GM12878 (cell line): ENCODE data around the gene ZSCAN4. TPM values are rescaled to one million over a fixed set of nuclear protein-coding genes. Genes with fewer than 3 reads are reported as not detected.

Experiments used
- ATAC-seq: fragments of 200-7000 bp; cut with Tn5 transposase; 3 replicates; pipeline ENCODE4 v1.9.1; 2020; ENCODE audit warnings: mild to moderate bottlenecking, moderate library complexity
- BruUV-seq: library from RNA; stranded (reverse); fragments of 400-500 nt; replicated peaks from 2 replicates; lab custom pipeline; 2021; lab: Mats Ljungman, UMichigan
- CTCF ChIA-PET: fragments of 300-600 bp; sonication (Branson Sonifier 250); formaldehyde crosslinking; extraction: SDS; loops from one replicate; lab custom pipeline; 2021; ENCODE audit warnings: inconsistent platforms; lab: Yijun Ruan, JAX
- POLR2A ChIA-PET: fragments of 350-600 bp; formaldehyde crosslinking; extraction: SDS; loops from one replicate; lab custom pipeline; 2021; ENCODE audit warnings: inconsistent platforms; lab: Charles Lee
- RAD21 ChIA-PET: fragments of 300-600 bp; sonication (Branson Sonifier 250); formaldehyde crosslinking; loops from one replicate; lab custom pipeline; 2023; ENCODE audit warnings: antibody characterized with exemption; ENCODE audit not compliant: unreplicated experiment; lab: Charles Lee
- SMC1A ChIA-PET: fragments of 300-600 bp; sonication (Branson Sonifier 250); formaldehyde crosslinking; loops from one replicate; lab custom pipeline; 2023; ENCODE audit not compliant: unreplicated experiment, uncharacterized antibody; lab: Charles Lee
- DNase-seq: peaks from one replicate; pipeline ENCODE4 v3.0.0-alpha.2; 2011; ENCODE audit warnings: low read depth, low spot score
- FAIRE-seq: peaks from 3 replicates; lab custom pipeline; 2011; peaks lifted over from hg19 to GRCh38; lab: Jason Lieb, UNC
- H2AFZ ChIP-seq: 2 replicates; pipeline ENCODE4 v1.6.0; 2011; ENCODE audit warnings: low read depth, low read length, control low read depth; ENCODE audit not compliant: control insufficient read depth
- H3K27ac ChIP-seq: 2 replicates; pipeline ENCODE4 v1.5.1; 2011; ENCODE audit warnings: control low read depth; ENCODE audit not compliant: control insufficient read depth, insufficient read depth
- H3K27me3 ChIP-seq, 2 experiments: replicated peaks in 1 of 2; 2 replicates each; pipeline versions ENCODE4 v1.6.0 to v1.6.1; 2011; ENCODE audit warnings: low read length in 1 of 2; ENCODE audit not compliant: control insufficient read depth in 2 of 2, insufficient read depth in 2 of 2
- H3K36me3 ChIP-seq, 2 experiments: 2 replicates each; pipeline ENCODE4 v1.5.1; 2011; ENCODE audit warnings: low read length in 1 of 2; ENCODE audit not compliant: control insufficient read depth in 2 of 2, insufficient read depth in 2 of 2
- H3K4me1 ChIP-seq: 2 replicates; pipeline ENCODE4 v1.6.1; 2011; ENCODE audit warnings: mild to moderate bottlenecking, low read length, moderate library complexity, mixed read lengths; ENCODE audit not compliant: control insufficient read depth, insufficient read depth
- H3K4me2 ChIP-seq: 2 replicates; pipeline ENCODE4 v1.6.0; 2011; ENCODE audit warnings: control low read depth; ENCODE audit not compliant: control insufficient read depth, insufficient read depth
- H3K4me3 ChIP-seq: fragments of 200-600 bp; sonication (generic); 2 replicates; pipeline ENCODE4 v1.5.1; 2016
- H3K79me2 ChIP-seq: 2 replicates; pipeline ENCODE4 v1.6.0; 2011; ENCODE audit warnings: low read length; ENCODE audit not compliant: control insufficient read depth, insufficient read depth
- H3K9ac ChIP-seq: 2 replicates; pipeline ENCODE4 v1.8.0; 2011; ENCODE audit warnings: low read length, control low read depth, mixed read lengths; ENCODE audit not compliant: control insufficient read depth, insufficient read depth
- H3K9me3 ChIP-seq: replicated peaks from 3 replicates; pipeline ENCODE4 v1.5.1; 2011; ENCODE audit warnings: mild to moderate bottlenecking, low read length; ENCODE audit not compliant: control insufficient read depth, insufficient read depth
- H4K20me1 ChIP-seq: 2 replicates; pipeline ENCODE4 v1.6.0; 2011; ENCODE audit not compliant: control insufficient read depth, insufficient read depth
- BACH1 ChIP-seq: fragments of 450-650 bp; IDR thresholded peaks from 2 replicates; pipeline ENCODE4 v1.6.1; 2017; ENCODE audit warnings: mild to moderate bottlenecking, borderline replicate concordance
- CREM ChIP-seq: IDR thresholded peaks from 2 replicates; pipeline ENCODE4 v1.6.1; 2014; ENCODE audit warnings: antibody characterized with exemption, low read depth
- HCFC1 ChIP-seq: fragments of 150-350 bp; IDR thresholded peaks from 2 replicates; pipeline ENCODE4 v1.6.1; 2014; ENCODE audit warnings: low read length
- IRF4 ChIP-seq: IDR thresholded peaks from 2 replicates; pipeline ENCODE4 v1.6.1; 2011; ENCODE audit warnings: low read depth, low read length
- MTA3 ChIP-seq: IDR thresholded peaks from 2 replicates; pipeline ENCODE4 v1.6.1; 2012; ENCODE audit warnings: low read length, inconsistent platforms, borderline replicate concordance
- MXI1 ChIP-seq: fragments of 150-350 bp; IDR thresholded peaks from 2 replicates; pipeline ENCODE4 v1.6.1; 2011; ENCODE audit warnings: low read depth, mild to moderate bottlenecking, inconsistent platforms, low read length, improper control_type of control experiment
- NBN ChIP-seq: fragments of 450-650 bp; IDR thresholded peaks from 2 replicates; pipeline ENCODE4 v1.6.1; 2016
- SIX5 ChIP-seq: IDR thresholded peaks from 2 replicates; pipeline ENCODE4 v1.6.1; 2011; ENCODE audit warnings: mild to moderate bottlenecking, low read depth, low read length, moderate library complexity; ENCODE audit not compliant: severe bottlenecking
- SRF ChIP-seq, 2 experiments: IDR thresholded peaks; 2 replicates each; pipeline ENCODE4 v1.6.1; 2011; ENCODE audit warnings: low read depth in 2 of 2, low read length in 2 of 2, mild to moderate bottlenecking in 1 of 2, moderate library complexity in 1 of 2
- SUPT20H ChIP-seq: IDR thresholded peaks from 2 replicates; pipeline ENCODE4 v1.6.1; 2011; ENCODE audit warnings: low read depth, mild to moderate bottlenecking, low read length, moderate library complexity, borderline replicate concordance; ENCODE audit not compliant: control insufficient read depth
- SUZ12 ChIP-seq: fragments of 200-600 bp; sonication (generic); IDR thresholded peaks from one replicate; pipeline ENCODE4 v1.6.1; 2018; ENCODE audit warnings: antibody characterized with exemption, mild to moderate bottlenecking; ENCODE audit not compliant: unreplicated experiment
- WRNIP1 ChIP-seq: IDR thresholded peaks from 2 replicates; pipeline ENCODE4 v1.6.1; 2011; ENCODE audit warnings: low read depth, low read length, improper control_type of control experiment, borderline replicate concordance
- ZSCAN29 ChIP-seq: fragments of 450-650 bp; IDR thresholded peaks from 2 replicates; pipeline ENCODE4 v1.6.1; 2017; ENCODE audit warnings: mild to moderate bottlenecking, moderate library complexity
- WGBS: methylation state at CpG from one replicate; pipeline ENCODE4 v1.1.6; 2016; ENCODE audit warnings: low lambda C conversion rate; ENCODE audit not compliant: insufficient replicate concordance, insufficient coverage; ENCODE audit errors: missing lambda C conversion rate; 5-methylcytosine and 5-hydroxymethylcytosine counted together
- in situ Hi-C: fragments of 300-500 bp; cut with MboI; formaldehyde crosslinking; loops from 9 replicates; pipeline ENCODE4 v1.14.3; 2018; ENCODE audit warnings: mixed read lengths
- intact Hi-C: fragments of 100-400 bp; cut with micrococcal nuclease; formaldehyde crosslinking; loops from one replicate; pipeline ENCODE4 v1.14.2; 2022; ENCODE audit not compliant: unreplicated experiment
- polyA plus RNA-seq, 11 experiments: library from polyadenylated mRNA; depleted of rRNA in 4 of 11; unstranded in 6 of 11; stranded (reverse) in 5 of 11; fragments of >200 nt; fragmentation: Nextera tagmentation in 4 of 11; fragmentation: Illumina TruSeq in 1 of 11; extraction: Ambion mirVana in 4 of 11; extraction: Trizol in 1 of 11; gene quantifications; 1 replicate in 1 of 11; 2 replicates in 10 of 11; pipeline versions ENCODE4 v1.2.1 to v1.2.3, GENCODE V29; 2011 to 2016; ENCODE audit warnings: inconsistent platforms in 2 of 11, missing spikeins in 2 of 11, low read depth in 1 of 11
- total RNA-seq, 4 experiments: library from RNA; depleted of rRNA in 3 of 4; stranded (reverse); fragments of >200 nt in 3 of 4; fragmentation: Illumina TruSeq in 1 of 4; extraction: Trizol in 1 of 4; gene quantifications; 2 replicates each; pipeline versions ENCODE4 v1.2.1 to v1.2.3, GENCODE V29; 2013 to 2021
- TF ChIP-seq, protein P1 (sequence below): IDR thresholded peaks from 2 replicates; pipeline ENCODE4 v1.6.1; 2012; ENCODE audit warnings: improper control_type of control experiment, low read depth, low read length; ENCODE audit not compliant: insufficient replicate concordance
- TF ChIP-seq, protein P2 (sequence below): fragments of 450-650 bp; IDR thresholded peaks from 2 replicates; pipeline ENCODE4 v1.6.1; 2017; ENCODE audit warnings: mild to moderate bottlenecking
- TF ChIP-seq, protein P3 (sequence below): fragments of 450-650 bp; IDR thresholded peaks from 2 replicates; pipeline ENCODE4 v1.6.1; 2018; ENCODE audit warnings: mild to moderate bottlenecking, low read depth, moderate library complexity; ENCODE audit not compliant: partially characterized antibody

The ZSCAN4 gene
- total and polyA plus RNA-seq, 10 of the 15 experiments (the other 5 are each of a cell fraction or from before 2014, with no cell fraction given) = 0.04 to 0.10 (median 0.06) TPM; not detected in 7

DNA sequence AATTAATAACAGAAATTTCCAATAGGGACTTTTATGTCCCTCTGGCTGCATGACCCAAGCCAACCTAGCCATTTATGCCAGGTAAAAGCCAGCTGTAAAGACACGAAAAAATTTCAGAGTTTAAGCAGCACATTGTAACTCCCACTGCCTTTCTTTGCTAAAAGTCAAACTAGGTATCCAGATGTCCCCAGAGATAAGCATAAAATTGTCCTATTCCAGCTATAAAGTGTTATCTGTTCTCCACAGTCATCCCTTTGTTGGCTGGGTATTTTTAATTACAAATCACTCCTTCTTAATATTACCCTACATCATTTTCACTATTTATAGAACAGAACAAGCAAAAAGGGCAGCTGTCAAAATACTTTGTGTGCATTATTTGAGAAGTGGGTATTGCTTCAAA is 43.5 kb downstream of the ZSCAN4 start:
- H3K4me2 ChIP-seq = no peak overlapping the region
- intact Hi-C loops (no loop called here), in situ Hi-C loops (no loop called here)
- H3K9me3 ChIP-seq = peaks cover 6% of the 10 kb centered on the region; the same call in 2 of the 3 replicates
- ChIA-PET CTCF (interaction anchor here (1.0 kb wide), 1 partner anchor 17 kb away, joined by 3 read pairs; no protein-coding TSS in a partner anchor), SMC1A (no interaction called here), POLR2A (no interaction called here), RAD21 (no interaction called here)
- no peak overlapping the region for H3K27ac ChIP-seq
- BruUV-seq = no TSS peak
- no peak for ATAC-seq
- WGBS = 0% methylated on average over 1 of the region's 1 CpG
- TF ChIP-seq HCFC1 (no peak), BACH1 (no peak), MXI1 (no peak), SRF (IDR thresholded peaks at IDR 0.05; ENCODE audit: low read depth in 2 of 2, low read length in 2 of 2) (no peak), WRNIP1 (no peak), SUZ12 (no peak), ZSCAN29 (no peak), CREM (no peak), SUPT20H (no peak), IRF4 (no peak), MTA3 (no peak), NBN (no peak), SIX5 (no peak)
- TF ChIP-seq, protein P1, sequence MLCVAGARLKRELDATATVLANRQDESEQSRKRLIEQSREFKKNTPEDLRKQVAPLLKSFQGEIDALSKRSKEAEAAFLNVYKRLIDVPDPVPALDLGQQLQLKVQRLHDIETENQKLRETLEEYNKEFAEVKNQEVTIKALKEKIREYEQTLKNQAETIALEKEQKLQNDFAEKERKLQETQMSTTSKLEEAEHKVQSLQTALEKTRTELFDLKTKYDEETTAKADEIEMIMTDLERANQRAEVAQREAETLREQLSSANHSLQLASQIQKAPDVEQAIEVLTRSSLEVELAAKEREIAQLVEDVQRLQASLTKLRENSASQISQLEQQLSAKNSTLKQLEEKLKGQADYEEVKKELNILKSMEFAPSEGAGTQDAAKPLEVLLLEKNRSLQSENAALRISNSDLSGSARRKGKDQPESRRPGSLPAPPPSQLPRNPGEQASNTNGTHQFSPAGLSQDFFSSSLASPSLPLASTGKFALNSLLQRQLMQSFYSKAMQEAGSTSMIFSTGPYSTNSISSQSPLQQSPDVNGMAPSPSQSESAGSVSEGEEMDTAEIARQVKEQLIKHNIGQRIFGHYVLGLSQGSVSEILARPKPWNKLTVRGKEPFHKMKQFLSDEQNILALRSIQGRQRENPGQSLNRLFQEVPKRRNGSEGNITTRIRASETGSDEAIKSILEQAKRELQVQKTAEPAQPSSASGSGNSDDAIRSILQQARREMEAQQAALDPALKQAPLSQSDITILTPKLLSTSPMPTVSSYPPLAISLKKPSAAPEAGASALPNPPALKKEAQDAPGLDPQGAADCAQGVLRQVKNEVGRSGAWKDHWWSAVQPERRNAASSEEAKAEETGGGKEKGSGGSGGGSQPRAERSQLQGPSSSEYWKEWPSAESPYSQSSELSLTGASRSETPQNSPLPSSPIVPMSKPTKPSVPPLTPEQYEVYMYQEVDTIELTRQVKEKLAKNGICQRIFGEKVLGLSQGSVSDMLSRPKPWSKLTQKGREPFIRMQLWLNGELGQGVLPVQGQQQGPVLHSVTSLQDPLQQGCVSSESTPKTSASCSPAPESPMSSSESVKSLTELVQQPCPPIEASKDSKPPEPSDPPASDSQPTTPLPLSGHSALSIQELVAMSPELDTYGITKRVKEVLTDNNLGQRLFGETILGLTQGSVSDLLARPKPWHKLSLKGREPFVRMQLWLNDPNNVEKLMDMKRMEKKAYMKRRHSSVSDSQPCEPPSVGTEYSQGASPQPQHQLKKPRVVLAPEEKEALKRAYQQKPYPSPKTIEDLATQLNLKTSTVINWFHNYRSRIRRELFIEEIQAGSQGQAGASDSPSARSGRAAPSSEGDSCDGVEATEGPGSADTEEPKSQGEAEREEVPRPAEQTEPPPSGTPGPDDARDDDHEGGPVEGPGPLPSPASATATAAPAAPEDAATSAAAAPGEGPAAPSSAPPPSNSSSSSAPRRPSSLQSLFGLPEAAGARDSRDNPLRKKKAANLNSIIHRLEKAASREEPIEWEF = no peak
- TF ChIP-seq, protein P2, sequence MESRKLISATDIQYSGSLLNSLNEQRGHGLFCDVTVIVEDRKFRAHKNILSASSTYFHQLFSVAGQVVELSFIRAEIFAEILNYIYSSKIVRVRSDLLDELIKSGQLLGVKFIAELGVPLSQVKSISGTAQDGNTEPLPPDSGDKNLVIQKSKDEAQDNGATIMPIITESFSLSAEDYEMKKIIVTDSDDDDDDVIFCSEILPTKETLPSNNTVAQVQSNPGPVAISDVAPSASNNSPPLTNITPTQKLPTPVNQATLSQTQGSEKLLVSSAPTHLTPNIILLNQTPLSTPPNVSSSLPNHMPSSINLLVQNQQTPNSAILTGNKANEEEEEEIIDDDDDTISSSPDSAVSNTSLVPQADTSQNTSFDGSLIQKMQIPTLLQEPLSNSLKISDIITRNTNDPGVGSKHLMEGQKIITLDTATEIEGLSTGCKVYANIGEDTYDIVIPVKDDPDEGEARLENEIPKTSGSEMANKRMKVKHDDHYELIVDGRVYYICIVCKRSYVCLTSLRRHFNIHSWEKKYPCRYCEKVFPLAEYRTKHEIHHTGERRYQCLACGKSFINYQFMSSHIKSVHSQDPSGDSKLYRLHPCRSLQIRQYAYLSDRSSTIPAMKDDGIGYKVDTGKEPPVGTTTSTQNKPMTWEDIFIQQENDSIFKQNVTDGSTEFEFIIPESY = no peak
- TF ChIP-seq, protein P3, sequence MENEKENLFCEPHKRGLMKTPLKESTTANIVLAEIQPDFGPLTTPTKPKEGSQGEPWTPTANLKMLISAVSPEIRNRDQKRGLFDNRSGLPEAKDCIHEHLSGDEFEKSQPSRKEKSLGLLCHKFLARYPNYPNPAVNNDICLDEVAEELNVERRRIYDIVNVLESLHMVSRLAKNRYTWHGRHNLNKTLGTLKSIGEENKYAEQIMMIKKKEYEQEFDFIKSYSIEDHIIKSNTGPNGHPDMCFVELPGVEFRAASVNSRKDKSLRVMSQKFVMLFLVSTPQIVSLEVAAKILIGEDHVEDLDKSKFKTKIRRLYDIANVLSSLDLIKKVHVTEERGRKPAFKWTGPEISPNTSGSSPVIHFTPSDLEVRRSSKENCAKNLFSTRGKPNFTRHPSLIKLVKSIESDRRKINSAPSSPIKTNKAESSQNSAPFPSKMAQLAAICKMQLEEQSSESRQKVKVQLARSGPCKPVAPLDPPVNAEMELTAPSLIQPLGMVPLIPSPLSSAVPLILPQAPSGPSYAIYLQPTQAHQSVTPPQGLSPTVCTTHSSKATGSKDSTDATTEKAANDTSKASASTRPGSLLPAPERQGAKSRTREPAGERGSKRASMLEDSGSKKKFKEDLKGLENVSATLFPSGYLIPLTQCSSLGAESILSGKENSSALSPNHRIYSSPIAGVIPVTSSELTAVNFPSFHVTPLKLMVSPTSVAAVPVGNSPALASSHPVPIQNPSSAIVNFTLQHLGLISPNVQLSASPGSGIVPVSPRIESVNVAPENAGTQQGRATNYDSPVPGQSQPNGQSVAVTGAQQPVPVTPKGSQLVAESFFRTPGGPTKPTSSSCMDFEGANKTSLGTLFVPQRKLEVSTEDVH = no peak
- H3K4me3 ChIP-seq = no peak overlapping the region
- H3K36me3 ChIP-seq = no peaks in the 10 kb centered on the region
- no peaks in the 10 kb centered on the region for H3K79me2 ChIP-seq
- H3K27me3 ChIP-seq = no peaks in the 10 kb centered on the region
- FAIRE-seq = no peak
- no peaks in the 10 kb centered on the region for H3K4me1 ChIP-seq
- no peak overlapping the region for H2AFZ ChIP-seq
- H3K9ac ChIP-seq = no peak overlapping the region
- no peak for DNase-seq
- H4K20me1 ChIP-seq = no peaks in the 10 kb centered on the region
